GM18505 (cell line): ENCODE measurements around the gene ZBTB21.
"Not testable (repeated sequence)": the region's sequence is repeated elsewhere in the genome, so short reads cannot be mapped to it uniquely, and the experiment has no call there.

Experiments
- ATAC-seq: cut with Tn5 transposase; IDR thresholded peaks from one replicate; pipeline ENCODE4 v1.9.1; 2021; ENCODE audit not compliant: unreplicated experiment
- POLR2A ChIP-seq: IDR thresholded peaks from 4 replicates; pipeline ENCODE4 v1.6.1; 2011; ENCODE audit warnings: borderline replicate concordance; ENCODE audit not compliant: insufficient read depth, insufficient read length; ENCODE audit errors: extremely low read depth

The ZBTB21 gene

GRCh38 chr21:41970106-41970391 is 40.1 kb downstream of the ZBTB21 start:
- TF ChIP-seq POLR2A: no peak
- ATAC-seq: no peak

GRCh38 chr21:41967708-41968107 is 42.5 kb downstream of the ZBTB21 start:
- ATAC-seq: no peak
- TF ChIP-seq POLR2A: no peak

GRCh38 chr21:41966872-41967621 is 43.1 kb downstream of the ZBTB21 start:
- no peak for ATAC-seq
- no peak for TF ChIP-seq POLR2A

- no peak for ATAC-seq
- TF ChIP-seq POLR2A: no peak
These were observed 43.9 kb downstream of the ZBTB21 start for GRCh38 chr21:41966041-41966833.

- no peak for TF ChIP-seq POLR2A
- ATAC-seq: no peak
These were observed 44.6 kb downstream of the ZBTB21 start for GRCh38 chr21:41965461-41966013.

- no peak for ATAC-seq
- TF ChIP-seq POLR2A: no peak
These were observed 45.1 kb downstream of the ZBTB21 start for GRCh38 chr21:41965045-41965444.

GRCh38 chr21:41964171-41964570 is 46.0 kb downstream of the ZBTB21 start:
- no peak for TF ChIP-seq POLR2A
- no peak for ATAC-seq

GRCh38 chr21:41962425-41962966 is 47.7 kb downstream of the ZBTB21 start:
- no peak for ATAC-seq
- TF ChIP-seq POLR2A: no peak

- no peak for ATAC-seq
- TF ChIP-seq POLR2A: no peak
These were observed 48.4 kb downstream of the ZBTB21 start for GRCh38 chr21:41961753-41962152.

- TF ChIP-seq POLR2A: no peak
- ATAC-seq: no peak
These were observed 48.9 kb downstream of the ZBTB21 start for GRCh38 chr21:41961282-41961701.

GRCh38 chr21:41960386-41960785 is 49.8 kb downstream of the ZBTB21 start:
- no peak for ATAC-seq
- no peak for TF ChIP-seq POLR2A

- ATAC-seq: not testable (repeated sequence)
These were observed 50.5 kb downstream of the ZBTB21 start for GRCh38 chr21:41959697-41960096.

- no peak for TF ChIP-seq POLR2A
- ATAC-seq: no peak
These were observed 51.1 kb downstream of the ZBTB21 start for GRCh38 chr21:41958886-41959563.
